CD4-positive, alpha-beta memory T cell (primary cell): ENCODE results near the gene PCNX4. TPM values are rescaled to one million over a fixed set of nuclear protein-coding genes. Genes with fewer than 3 reads are reported as not detected.

Experiments
- CTCF ChIA-PET: fragments of 350-600 bp; sonication (Branson Sonifier 250); formaldehyde crosslinking; loops from one replicate; lab custom pipeline; 2021; ENCODE audit warnings: inconsistent platforms; ENCODE audit not compliant: partially characterized antibody; lab: Charles Lee
- POLR2A ChIA-PET: fragments of 350-600 bp; sonication (Branson Sonifier 250); formaldehyde crosslinking; loops from one replicate; lab custom pipeline; 2021; ENCODE audit not compliant: partially characterized antibody; lab: Charles Lee
- DNase-seq, 5 donors: peaks; one replicate each; pipeline versions ENCODE4 v3.0.0 to v3.0.0-alpha.2; 2020 to 2022; ENCODE audit warnings: mixed read lengths in 1 of 5
- H3K27ac ChIP-seq: one replicate; pipeline ENCODE4 v1.7.0; 2013; ENCODE audit warnings: low read depth, low read length
- H3K27me3 ChIP-seq: 2 replicates; pipeline ENCODE4 v1.7.0; 2013; ENCODE audit warnings: mild to moderate bottlenecking, low read length, moderate library complexity; ENCODE audit not compliant: insufficient read depth
- H3K36me3 ChIP-seq: 2 replicates; pipeline ENCODE4 v1.7.0; 2013; ENCODE audit warnings: mild to moderate bottlenecking, low read length, moderate library complexity; ENCODE audit not compliant: insufficient read depth
- H3K4me1 ChIP-seq: 2 replicates; pipeline ENCODE4 v1.7.0; 2013; ENCODE audit warnings: mild to moderate bottlenecking, low read length, moderate library complexity; ENCODE audit not compliant: insufficient read depth
- H3K4me3 ChIP-seq, 2 donors: one replicate each; pipeline ENCODE4 v1.7.0; 2013; ENCODE audit warnings: low read length in 2 of 2, mild to moderate bottlenecking in 1 of 2
- H3K9me3 ChIP-seq, 2 donors: one replicate each; pipeline ENCODE4 v1.7.0; 2013; ENCODE audit warnings: low read length in 2 of 2, control low read depth in 1 of 2; ENCODE audit not compliant: control insufficient read depth in 1 of 2
- H3K27ac Mint-ChIP-seq, 7 donors: one replicate each; pipeline ENCODE4 v1.8.0; 2020 to 2021; ENCODE audit warnings: mixed read lengths in 7 of 7, mild to moderate bottlenecking in 6 of 7, inconsistent platforms in 3 of 7, moderate library complexity in 3 of 7
- H3K27me3 Mint-ChIP-seq, 2 donors: one replicate each; pipeline ENCODE4 v1.8.0; 2020 to 2021; ENCODE audit warnings: mixed read lengths in 2 of 2
- H3K36me3 Mint-ChIP-seq, 2 donors: one replicate each; pipeline ENCODE4 v1.8.0; 2020 to 2021; ENCODE audit warnings: mixed read lengths in 2 of 2, inconsistent platforms in 1 of 2, mild to moderate bottlenecking in 1 of 2
- H3K4me1 Mint-ChIP-seq, 4 donors: one replicate each; pipeline ENCODE4 v1.8.0; 2020 to 2021; ENCODE audit warnings: mixed read lengths in 4 of 4, mild to moderate bottlenecking in 1 of 4
- H3K4me3 Mint-ChIP-seq, 8 donors: one replicate each; pipeline ENCODE4 v1.8.0; 2020 to 2021; ENCODE audit warnings: mixed read lengths in 8 of 8, mild to moderate bottlenecking in 7 of 8, moderate library complexity in 6 of 8, inconsistent platforms in 3 of 8
- H3K9me3 Mint-ChIP-seq, 8 donors: one replicate each; pipeline ENCODE4 v1.8.0; 2020 to 2021; ENCODE audit warnings: mixed read lengths in 8 of 8, mild to moderate bottlenecking in 5 of 8, inconsistent platforms in 3 of 8, moderate library complexity in 1 of 8
- intact Hi-C: fragments of 100-400 bp; cut with micrococcal nuclease; formaldehyde crosslinking; loops from one replicate; pipeline ENCODE4 v1.15.1; 2023
- polyA plus RNA-seq, 2 donors: library from polyadenylated mRNA; unstranded; fragments of 300-500 nt; fragmentation: Illumina TruSeq; gene quantifications; one replicate each; pipeline ENCODE4 v1.2.3, GENCODE V29; 2021
- total RNA-seq, 2 experiments: library from RNA; stranded (reverse); gene quantifications; one replicate each; pipeline ENCODE4 v1.2.3, GENCODE V29; 2021

Gene PCNX4
- total and polyA plus RNA-seq, 4 experiments from 2014 or later = 13.5 to 53.0 (median 30.3) TPM

DNA sequence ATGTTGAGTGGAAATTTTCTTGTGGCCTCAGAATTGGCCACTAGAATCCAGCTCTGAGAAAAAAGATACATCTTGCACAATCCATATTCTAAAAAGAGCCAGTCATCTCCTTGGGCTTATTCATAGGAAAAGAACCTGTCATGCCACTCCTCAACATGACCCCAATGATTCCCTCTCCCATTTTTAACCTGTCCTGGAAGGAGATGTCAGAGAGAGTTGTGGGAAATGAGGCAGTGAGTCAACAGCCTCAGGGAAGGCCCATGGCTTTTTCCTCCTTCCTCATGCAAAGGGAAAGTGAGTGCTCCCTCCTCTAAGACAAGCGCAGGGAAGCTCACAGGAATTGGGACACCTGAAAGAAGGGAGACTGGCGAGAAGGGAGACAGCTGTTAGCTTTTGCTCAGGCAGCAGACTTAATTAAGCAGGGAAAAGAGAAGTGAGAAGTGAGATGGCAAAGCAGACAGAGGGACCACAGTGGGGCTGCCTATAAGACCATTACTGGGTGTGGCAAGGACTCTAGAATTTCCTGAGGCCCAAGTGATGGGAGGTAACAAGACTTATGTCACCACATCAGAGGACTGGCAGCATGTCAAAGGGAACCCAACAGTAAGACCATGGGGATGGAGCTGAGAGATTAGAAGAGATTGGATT lies 83.7 kb downstream of the PCNX4 start:
- ChIA-PET CTCF (interaction anchor here (1.7 to 1.8 kb wide), 3 partner anchors 8 to 210 kb away, joined by 4 to 7 read pairs (median 5); partner anchors contain the start of gene DHRS7), POLR2A (no interaction called here)
- Mint-ChIP-seq H3K9me3 (peaks cover 0 to 9% (median 2%) of the 10 kb centered on the region in 8 donors), H3K36me3 (no peaks in the 10 kb centered on the region), H3K27ac (peak overlapping the region in 2 of 7 donors; percentile 21 to 31), H3K4me3 (no peak overlapping the region), H3K27me3 (peaks cover 5 to 7% of the 10 kb centered on the region in 2 donors), H3K4me1 (no peaks in the 10 kb centered on the region)
- DNase-seq = no peak
- Histone ChIP-seq H3K27ac (no peak overlapping the region), H3K36me3 (no peaks in the 10 kb centered on the region), H3K4me3 (no peak overlapping the region), H3K4me1 (no peaks in the 10 kb centered on the region), H3K9me3 (no peaks in the 10 kb centered on the region), H3K27me3 (no peaks in the 10 kb centered on the region)
- intact Hi-C loops = no loop called here

DNA sequence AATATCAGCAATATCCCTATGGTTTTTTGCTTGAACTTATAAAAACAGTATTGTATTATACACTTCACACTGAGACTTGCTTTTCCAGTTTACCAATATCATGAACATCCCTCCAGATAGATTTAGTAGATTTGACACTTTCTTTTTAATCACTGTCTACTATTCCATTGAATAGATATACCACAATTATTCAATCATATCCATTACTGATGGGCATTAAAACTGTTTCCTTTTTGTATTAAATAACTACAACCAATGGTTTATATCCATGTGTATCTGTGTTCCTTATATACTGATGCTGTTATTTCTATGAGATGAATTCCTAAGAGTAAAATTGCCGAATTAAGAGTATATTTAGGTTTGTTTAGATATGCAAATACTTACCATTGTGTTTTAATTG lies 86.4 kb downstream of the PCNX4 start:
- H3K36me3 Mint-ChIP-seq = peaks cover 0 to 4% of the 10 kb centered on the region in 2 donors

DNA sequence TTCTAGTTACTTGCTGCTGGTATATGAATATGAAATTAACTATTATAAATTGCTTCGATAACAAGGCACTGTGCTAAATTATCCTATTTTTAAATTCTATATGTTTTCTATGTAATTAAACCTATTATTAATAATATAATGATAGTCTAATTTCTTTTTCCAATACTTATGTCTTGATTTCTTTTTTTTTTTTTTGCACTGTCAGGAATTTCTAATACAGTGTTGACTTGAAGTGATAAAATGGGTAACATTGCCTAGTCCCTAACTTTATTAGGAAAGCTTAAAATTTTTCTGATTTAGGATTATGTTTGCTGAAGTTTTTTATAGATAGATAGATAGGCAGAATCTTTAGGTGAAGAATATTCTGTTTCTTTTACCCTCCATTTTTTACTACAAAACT lies 87.1 kb downstream of the PCNX4 start:
- H3K4me3 Mint-ChIP-seq = no peak overlapping the region
- Histone ChIP-seq H3K9me3 (no peaks in the 10 kb centered on the region), H3K36me3 (no peaks in the 10 kb centered on the region), H3K4me1 (peaks cover 5% of the 10 kb centered on the region), H3K27ac (no peak overlapping the region), H3K27me3 (no peaks in the 10 kb centered on the region), H3K4me3 (no peak overlapping the region)
- no peak for DNase-seq
- peaks cover 5 to 6% of the 10 kb centered on the region in 2 donors for H3K27me3 Mint-ChIP-seq
- intact Hi-C loops = no loop called here
- no peak overlapping the region for H3K27ac Mint-ChIP-seq
- H3K9me3 Mint-ChIP-seq = peaks cover 0 to 15% (median 4%) of the 10 kb centered on the region in 8 donors
- ChIA-PET POLR2A (interaction anchor here (1.9 kb wide), 1 partner anchor 13 kb away, joined by 5 read pairs; the partner anchor contains the start of gene DHRS7), CTCF (no interaction called here)
- peaks cover 3 to 6% (median 6%) of the 10 kb centered on the region in 4 donors for H3K4me1 Mint-ChIP-seq
- peaks cover 0 to 4% of the 10 kb centered on the region in 2 donors for H3K36me3 Mint-ChIP-seq

More for the DNA sequence above, 86.4 kb downstream of the PCNX4 start:
- ChIA-PET CTCF (no interaction called here), POLR2A (no interaction called here)
- Histone ChIP-seq H3K36me3 (no peaks in the 10 kb centered on the region), H3K27me3 (no peaks in the 10 kb centered on the region), H3K9me3 (no peaks in the 10 kb centered on the region), H3K4me3 (no peak overlapping the region), H3K4me1 (no peaks in the 10 kb centered on the region), H3K27ac (no peak overlapping the region)
- H3K4me1 Mint-ChIP-seq = peaks cover 0 to under 1% (median 0%) of the 10 kb centered on the region in 4 donors
- no peak overlapping the region for H3K4me3 Mint-ChIP-seq
- H3K27ac Mint-ChIP-seq = no peak overlapping the region
- peaks cover 0 to 15% (median 4%) of the 10 kb centered on the region in 8 donors for H3K9me3 Mint-ChIP-seq
- intact Hi-C loops = no loop called here
- DNase-seq = no peak
- H3K27me3 Mint-ChIP-seq = peaks cover 5 to 7% of the 10 kb centered on the region in 2 donors

DNA sequence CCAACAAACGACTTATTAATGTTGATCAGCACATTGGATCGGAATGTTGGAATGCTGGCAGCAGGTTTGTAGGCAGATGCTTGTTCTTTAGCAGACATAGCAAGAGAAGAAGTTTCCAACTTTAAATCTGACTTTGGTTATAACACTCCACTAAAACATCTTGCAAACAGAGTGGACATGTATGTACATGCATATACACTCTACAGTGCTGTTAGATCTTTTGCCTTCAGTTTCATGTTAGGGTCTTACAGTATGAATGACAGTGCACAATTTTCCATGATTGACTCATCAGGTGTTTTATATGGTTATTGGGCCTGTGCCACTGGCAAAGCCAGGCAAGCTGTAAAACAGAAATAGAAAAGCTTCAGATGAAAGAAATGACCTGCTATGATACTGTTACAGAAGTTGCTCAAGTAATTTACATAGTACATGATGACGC lies 87.7 kb downstream of the PCNX4 start:
- no peaks in the 10 kb centered on the region for H3K27me3 ChIP-seq
- Mint-ChIP-seq H3K4me1 (peaks cover 7 to 12% (median 8%) of the 10 kb centered on the region in 4 donors), H3K27me3 (peaks cover 5 to 6% of the 10 kb centered on the region in 2 donors), H3K9me3 (peaks cover 0 to 15% (median 4%) of the 10 kb centered on the region in 8 donors), H3K36me3 (peaks cover 0 to 4% of the 10 kb centered on the region in 2 donors), H3K27ac (no peak overlapping the region), H3K4me3 (no peak overlapping the region)
- DNase-seq = no peak
- POLR2A ChIA-PET = interaction anchor here (1.9 kb wide), 1 partner anchor 14 kb away, joined by 5 read pairs; the partner anchor contains the start of gene DHRS7
- H3K4me1 ChIP-seq = peaks cover 8% of the 10 kb centered on the region
- H3K4me3 ChIP-seq = no peak overlapping the region
- intact Hi-C loops = no loop called here
- H3K9me3 ChIP-seq = no peaks in the 10 kb centered on the region
- H3K36me3 ChIP-seq = no peaks in the 10 kb centered on the region
- no peak overlapping the region for H3K27ac ChIP-seq
- CTCF ChIA-PET = interaction anchor here (8.6 to 12.7 kb wide), 3 partner anchors 17 to 215 kb away, joined by 102 to 320 read pairs (median 120); partner anchors contain the start of gene DHRS7

- ChIA-PET POLR2A (interaction anchor here (3.6 to 4.9 kb wide), 2 partner anchors 18 to 65 kb away, joined by 24 to 40 read pairs; partner anchors contain the start of genes DHRS7 and PPM1A), CTCF (interaction anchor here (0.5 to 12.7 kb wide), 25 partner anchors 8 to 738 kb away, joined by 3 to 320 read pairs (median 5); partner anchors contain the start of genes DHRS7, L3HYPDH and PCNX4)
- no peak overlapping the region for H3K27ac ChIP-seq
- no peaks in the 10 kb centered on the region for H3K9me3 ChIP-seq
- peak overlapping the region in 4 of 7 donors; percentile 18 to 96 (median 87) for H3K27ac Mint-ChIP-seq
- no peaks in the 10 kb centered on the region for H3K27me3 ChIP-seq
- intact Hi-C loops = loop anchor here (5.0 to 10.0 kb wide), 3 partner anchors 84 to 676 kb away; no protein-coding TSS in a partner anchor
- H3K9me3 Mint-ChIP-seq = peaks cover 0 to 15% (median 4%) of the 10 kb centered on the region in 8 donors
- DNase-seq = no peak
- H3K36me3 ChIP-seq = no peaks in the 10 kb centered on the region
- H3K4me1 Mint-ChIP-seq = peaks cover 7 to 13% (median 8%) of the 10 kb centered on the region in 4 donors
- H3K4me3 Mint-ChIP-seq = peak overlapping the region in 5 of 8 donors; percentile 1 to 85 (median 83)
- peaks cover 0 to 4% of the 10 kb centered on the region in 2 donors for H3K36me3 Mint-ChIP-seq
- H3K27me3 Mint-ChIP-seq = no peaks in the 10 kb centered on the region
- peaks cover 8% of the 10 kb centered on the region for H3K4me1 ChIP-seq
- no peak overlapping the region for H3K4me3 ChIP-seq
Measured at GRCh38 chr14:60183138-60183537, 91.4 kb downstream of the PCNX4 start.

GRCh38 chr14:60183741-60184140 lies 92.0 kb downstream of the PCNX4 start:
- peaks cover 0 to 4% of the 10 kb centered on the region in 2 donors for H3K36me3 Mint-ChIP-seq
- no peaks in the 10 kb centered on the region for H3K9me3 ChIP-seq
- peaks cover 7 to 13% (median 8%) of the 10 kb centered on the region in 4 donors for H3K4me1 Mint-ChIP-seq
- POLR2A ChIA-PET = interaction anchor here (0.9 to 4.9 kb wide), 4 partner anchors 19 to 218 kb away, joined by 3 to 40 read pairs (median 20); partner anchors contain the start of genes DHRS7 and PPM1A
- H3K4me3 ChIP-seq = peak overlapping the region; percentile 21 to 42
- no peak for DNase-seq
- intact Hi-C loops = loop anchor here (1.0 to 10.0 kb wide), 11 partner anchors 18 to 1056 kb away; partner anchors contain the start of genes CCDC175, DHRS7, JKAMP and L3HYPDH
- H3K27me3 ChIP-seq = no peaks in the 10 kb centered on the region
- H3K27ac ChIP-seq = peak overlapping the region; percentile 58
- peak overlapping the region; percentile 84 to 96 (median 88) for H3K27ac Mint-ChIP-seq
- H3K27me3 Mint-ChIP-seq = no peaks in the 10 kb centered on the region
- peak overlapping the region; percentile 72 to 86 (median 84) for H3K4me3 Mint-ChIP-seq
- peaks cover 0 to 15% (median 4%) of the 10 kb centered on the region in 8 donors for H3K9me3 Mint-ChIP-seq
- H3K36me3 ChIP-seq = no peaks in the 10 kb centered on the region
- CTCF ChIA-PET = interaction anchor here (0.6 to 12.7 kb wide), 26 partner anchors 9 to 739 kb away, joined by 3 to 320 read pairs (median 5); partner anchors contain the start of genes DHRS7, L3HYPDH and PCNX4
- peaks cover 8% of the 10 kb centered on the region for H3K4me1 ChIP-seq
